K562 (cell line): Measurements from ENCODE around the gene LBH. TPM values are rescaled to one million over a fixed set of nuclear protein-coding genes. Genes with fewer than 3 reads are reported as not detected.

Experiments
- GABPB1 ChIP-seq: sonication (generic); formaldehyde crosslinking; IDR thresholded peaks from 2 replicates; pipeline ENCODE4 v1.8.0; 2022; ENCODE audit warnings: mild to moderate bottlenecking, missing genetic modification reagents
- OTX1 ChIP-seq: fragments of 450-650 bp; formaldehyde crosslinking; IDR thresholded peaks from 2 replicates; pipeline ENCODE4 v1.4.0; 2022; ENCODE audit warnings: mild to moderate bottlenecking
- polyA plus RNA-seq, 8 experiments: library from polyadenylated mRNA; depleted of rRNA in 4 of 8; stranded (reverse) in 5 of 8; unstranded in 3 of 8; fragments of >200 nt; fragmentation: Nextera tagmentation in 2 of 8; fragmentation: Illumina TruSeq in 1 of 8; extraction: Ambion mirVana in 2 of 8; extraction: Trizol in 1 of 8; gene quantifications; 2 replicates each; pipeline versions ENCODE4 v1.2.1 to v1.2.3, GENCODE V29; 2011 to 2014; ENCODE audit warnings: inconsistent platforms in 1 of 8, missing spikeins in 1 of 8
- total RNA-seq, 7 experiments: library from RNA; depleted of rRNA in 6 of 7; stranded (reverse); fragments of >200 nt in 6 of 7; fragmentation: Illumina TruSeq in 2 of 7; extraction: Trizol in 2 of 7; gene quantifications; 2 replicates each; pipeline versions ENCODE4 v1.2.1 to v1.2.3, GENCODE V29; 2011 to 2021; ENCODE audit warnings: low replicate concordance in 1 of 7
- TF ChIP-seq, protein P1 (sequence below), 2 experiments: fragments of 450-650 bp; IDR thresholded peaks; 2 replicates each; pipeline ENCODE4 v1.6.1; 2016; ENCODE audit warnings: mild to moderate bottlenecking in 2 of 2, borderline replicate concordance in 1 of 2, low read depth in 1 of 2, moderate library complexity in 1 of 2

LBH gene
- total and polyA plus RNA-seq, 9 of the 15 experiments (the other 6 are each of a cell fraction or from before 2014, with no cell fraction given) = 3.1 to 13.4 (median 7.4) TPM

DNA sequence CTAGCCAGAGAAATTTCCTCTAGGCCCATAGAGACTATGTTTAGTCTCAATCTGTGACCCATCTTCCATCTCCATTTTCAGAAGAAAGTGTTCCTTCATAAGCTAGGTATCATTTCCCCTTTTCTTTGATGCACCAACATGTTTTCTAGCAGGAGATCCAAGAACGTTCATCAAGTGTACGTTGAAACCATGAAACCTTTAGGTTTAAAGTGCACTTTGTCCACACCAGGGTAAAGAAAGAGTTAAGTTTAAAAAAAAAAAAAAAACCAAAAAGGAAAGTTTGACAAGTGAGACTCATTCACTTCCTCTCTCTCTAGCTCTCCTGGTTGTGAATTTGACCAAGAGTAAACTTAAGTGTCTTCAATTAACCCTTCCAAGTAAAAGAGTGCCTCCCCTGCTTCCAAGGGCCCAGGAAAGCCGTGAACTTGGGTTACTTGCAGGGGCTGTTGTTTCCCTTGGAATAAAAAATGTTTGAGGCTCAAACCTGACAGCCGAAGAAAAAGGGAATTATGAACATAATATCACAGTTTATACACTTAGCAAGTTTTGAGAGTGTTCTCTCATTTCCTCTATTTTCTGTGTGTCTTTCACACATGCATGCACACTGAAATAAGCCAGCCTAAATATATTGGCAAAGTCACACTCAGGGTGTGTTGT lies 56.7 kb downstream of the LBH start (continued):
- TF ChIP-seq, protein P1, sequence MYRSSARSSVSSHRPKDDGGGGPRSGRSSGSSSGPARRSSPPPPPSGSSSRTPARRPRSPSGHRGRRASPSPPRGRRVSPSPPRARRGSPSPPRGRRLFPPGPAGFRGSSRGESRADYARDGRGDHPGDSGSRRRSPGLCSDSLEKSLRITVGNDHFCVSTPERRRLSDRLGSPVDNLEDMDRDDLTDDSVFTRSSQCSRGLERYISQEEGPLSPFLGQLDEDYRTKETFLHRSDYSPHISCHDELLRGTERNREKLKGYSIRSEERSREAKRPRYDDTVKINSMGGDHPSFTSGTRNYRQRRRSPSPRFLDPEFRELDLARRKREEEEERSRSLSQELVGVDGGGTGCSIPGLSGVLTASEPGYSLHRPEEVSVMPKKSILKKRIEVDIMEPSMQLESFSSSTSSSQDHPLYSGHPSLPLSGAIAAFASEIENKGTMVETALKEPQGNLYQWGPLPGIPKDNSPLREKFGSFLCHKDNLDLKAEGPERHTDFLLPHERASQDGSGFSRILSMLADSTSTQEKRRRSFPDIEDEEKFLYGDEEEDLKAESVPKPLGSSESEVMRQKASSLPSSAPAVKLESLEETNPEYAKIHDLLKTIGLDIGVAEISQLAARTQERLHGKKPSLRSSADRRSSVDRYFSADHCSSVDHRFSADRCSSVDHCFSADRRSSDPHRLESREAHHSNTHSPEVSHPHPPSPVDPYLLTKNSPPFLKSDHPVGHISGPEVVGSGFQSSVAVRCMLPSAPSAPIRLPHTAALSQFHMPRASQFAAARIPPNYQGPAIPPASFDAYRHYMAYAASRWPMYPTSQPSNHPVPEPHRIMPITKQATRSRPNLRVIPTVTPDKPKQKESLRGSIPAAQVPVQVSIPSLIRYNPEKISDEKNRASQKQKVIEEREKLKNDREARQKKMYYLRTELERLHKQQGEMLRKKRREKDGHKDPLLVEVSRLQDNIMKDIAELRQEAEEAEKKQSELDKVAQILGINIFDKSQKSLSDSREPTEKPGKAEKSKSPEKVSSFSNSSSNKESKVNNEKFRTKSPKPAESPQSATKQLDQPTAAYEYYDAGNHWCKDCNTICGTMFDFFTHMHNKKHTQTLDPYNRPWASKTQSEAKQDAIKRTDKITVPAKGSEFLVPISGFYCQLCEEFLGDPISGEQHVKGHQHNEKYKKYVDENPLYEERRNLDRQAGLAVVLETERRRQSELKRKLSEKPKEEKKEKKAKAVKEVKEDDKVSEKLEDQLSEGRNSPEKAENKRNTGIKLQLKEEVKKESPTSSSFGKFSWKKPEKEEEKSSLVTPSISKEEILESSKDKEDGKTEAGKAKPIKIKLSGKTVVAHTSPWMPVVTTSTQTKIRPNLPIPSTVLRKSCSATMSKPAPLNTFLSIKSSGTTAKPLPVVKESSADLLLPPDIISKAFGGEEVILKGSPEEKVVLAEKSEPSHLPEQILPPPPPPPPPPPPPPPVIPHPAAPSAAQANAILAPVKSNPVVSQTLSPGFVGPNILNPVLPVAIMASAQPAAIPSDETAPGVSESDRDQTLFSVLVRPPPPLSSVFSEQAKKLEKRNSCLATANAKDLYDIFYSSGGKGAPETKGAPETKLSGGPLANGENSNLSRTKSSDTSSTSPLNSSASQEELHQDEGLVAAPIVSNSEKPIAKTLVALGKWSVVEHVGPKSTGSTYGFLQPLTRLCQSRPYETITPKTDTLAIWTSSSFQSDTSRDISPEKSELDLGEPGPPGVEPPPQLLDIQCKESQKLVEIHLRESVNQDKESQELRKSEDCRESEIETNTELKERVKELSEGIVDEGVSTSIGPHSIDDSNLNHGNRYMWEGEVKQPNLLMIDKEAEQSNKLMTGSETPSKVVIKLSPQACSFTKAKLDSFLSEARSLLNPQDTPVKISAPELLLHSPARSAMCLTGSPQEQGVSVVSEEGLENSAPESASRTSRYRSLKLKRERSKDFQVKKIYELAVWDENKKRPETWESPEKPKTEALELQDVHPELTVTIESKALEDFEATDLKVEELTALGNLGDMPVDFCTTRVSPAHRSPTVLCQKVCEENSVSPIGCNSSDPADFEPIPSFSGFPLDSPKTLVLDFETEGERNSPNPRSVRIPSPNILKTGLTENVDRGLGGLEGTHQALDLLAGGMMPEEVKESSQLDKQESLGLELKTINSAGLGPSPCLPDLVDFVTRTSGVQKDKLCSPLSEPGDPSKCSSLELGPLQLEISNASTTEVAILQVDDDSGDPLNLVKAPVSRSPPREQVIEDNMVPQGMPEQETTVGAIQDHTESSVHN (IDR thresholded peaks at IDR 0.05; ENCODE audit: borderline replicate concordance in 1 of 2, low read depth in 1 of 2) = no peak
- TF ChIP-seq GABPB1 (CRISPR knock-in tag) (no peak), OTX1 (no peak)
